ENCODE data around the gene XIST. TPM values are rescaled to one million over a fixed set of nuclear protein-coding genes. Genes with fewer than 3 reads are reported as not detected.

Gene XIST
- total and polyA plus RNA-seq, 9 of the 15 experiments (the other 6 are each of a cell fraction or from before 2014, with no cell fraction given): 22.4 to 160 (median 55.5) TPM

GRCh38 chrX:73827406-73827805 lies 25.1 kb downstream of the XIST start:
- Histone ChIP-seq H3K79me2 (ENCODE audit: control insufficient read depth, insufficient read depth, low read length) (peaks cover 8% of the 10 kb centered on the region; the same call in 2 of the 3 replicates), H3K4me1 (replicated peaks in 1 of 2; ENCODE audit: control insufficient read depth in 2 of 2, insufficient read depth in 2 of 2, low read length in 2 of 2) (no peaks in the 10 kb centered on the region), H3K9me3 (replicated peaks; ENCODE audit: control insufficient read depth, insufficient read depth, low read depth, low read length) (no peaks in the 10 kb centered on the region), H3K4me3 (no peak overlapping the region), H4K20me1 (replicated peaks; ENCODE audit: control insufficient read depth, insufficient read depth, low read length) (no peaks in the 10 kb centered on the region; the same call in 1 of the 2 replicates), H3K27ac (ENCODE audit: extremely low read depth, low read depth, low read length) (no peak overlapping the region), H2AFZ (ENCODE audit: low read depth, low read length) (no peak overlapping the region), H3K4me2 (ENCODE audit: insufficient read depth, low read length) (no peak overlapping the region), H3K9ac (ENCODE audit: insufficient read depth in 1 of 2, low read depth in 2 of 2, low read length in 2 of 2) (no peak overlapping the region), H3K9me1 (ENCODE audit: control insufficient read depth, insufficient read depth, low read length) (peaks cover 2% of the 10 kb centered on the region), H3K36me3 (ENCODE audit: control insufficient read depth, insufficient read depth, low read length) (peaks cover 82% of the 10 kb centered on the region; the same call in 2 of the 3 replicates), H3K27me3 (ENCODE audit: control insufficient read depth in 2 of 2, insufficient read depth in 2 of 2, low read length in 2 of 2) (no peaks in the 10 kb centered on the region)
- TF ChIP-seq POLR3A (IDR thresholded peaks at IDR 0.05; ENCODE audit: borderline replicate concordance, extremely low read depth, insufficient read depth, insufficient read length): no peak
- TF ChIP-seq KHSRP (IDR thresholded peaks at IDR 0.05): no peak
- no peak for TF ChIP-seq BCL6 (CRISPR knock-in tag; IDR thresholded peaks at IDR 0.05)
- TF ChIP-seq KDM4B (IDR thresholded peaks at IDR 0.05; ENCODE audit: borderline replicate concordance in 2 of 2, low read depth in 1 of 2): no peak
- no peak for TF ChIP-seq RREB1 (CRISPR knock-in tag; IDR thresholded peaks at IDR 0.05)
- TF ChIP-seq MTA2 (IDR thresholded peaks at IDR 0.05; ENCODE audit: low read depth): no peak
- no peak for TF ChIP-seq CHD4 (IDR thresholded peaks at IDR 0.05; ENCODE audit: insufficient read depth, insufficient replicate concordance, low read depth, low read length, poor library complexity, severe bottlenecking)
- ChIA-PET CTCF (ENCODE audit: low intra/inter-chr PET ratio) (no interaction called here), POLR2A (no interaction called here)
- intact Hi-C loops (cut with micrococcal nuclease) (no loop called here), in situ Hi-C loops (cut with MboI) (no loop called here)
- FAIRE-seq: no peak
- BruUV-seq (replicated peaks): no TSS peak
- ATAC-seq: no peak
- DNase-seq (ENCODE audit: extremely low read depth in 1 of 4, low spot score in 3 of 4): no peak
- WGBS (ENCODE audit: insufficient coverage, low coverage, missing lambda C conversion rate): 24% methylated on average over 2 of the region's 4 CpGs

Measured in K562 (cell line).